Stimulated activated CD8-positive, alpha-beta memory T cell treated with anti-CD3 and anti-CD28 coated beads, Interleukin-2, amount 100 ng/mL, for 1 hour (primary cell): ENCODE data around the gene COL4A3.

ENCODE experiments used
- DNase-seq, 2 donors: peaks; one replicate each; pipeline ENCODE4 v3.0.0-alpha.2; 2020; ENCODE audit warnings: low read depth in 2 of 2

The COL4A3 gene

GRCh38 chr2:227340106-227340505, 175.7 kb downstream of the COL4A3 start:
- no peak for DNase-seq

GRCh38 chr2:227341553-227341952, 177.1 kb downstream of the COL4A3 start:
- DNase-seq, result no peak

GRCh38 chr2:227344231-227344630, 179.8 kb downstream of the COL4A3 start:
- no peak for DNase-seq

- no peak for DNase-seq
Observed at GRCh38 chr2:227347117-227347516, 182.7 kb downstream of the COL4A3 start.

- no peak for DNase-seq
Observed at GRCh38 chr2:227348324-227348723, 183.9 kb downstream of the COL4A3 start.

- no peak for DNase-seq
Observed at GRCh38 chr2:227349989-227350612, 185.7 kb downstream of the COL4A3 start.

- no peak for DNase-seq
Observed at GRCh38 chr2:227351639-227352038, 187.2 kb downstream of the COL4A3 start.

- no peak for DNase-seq
Observed at GRCh38 chr2:227360351-227360750, 195.9 kb downstream of the COL4A3 start.

GRCh38 chr2:227363756-227364155, 199.3 kb downstream of the COL4A3 start:
- no peak for DNase-seq
